ENCODE results near the gene CCL14. TPM values are rescaled to one million over a fixed set of nuclear protein-coding genes. Genes with fewer than 3 reads are reported as not detected.

The CCL14 gene
- total RNA-seq, 1 donor from 2014 or later: 8.8 TPM

- H3K9me3 ChIP-seq (replicated peaks): peaks cover 12% of the 10 kb centered on the region
- peaks cover 24% of the 10 kb centered on the region for H3K4me1 ChIP-seq
- no peak overlapping the region for H3K4me3 ChIP-seq
- TF ChIP-seq CTCF (IDR thresholded peaks at IDR 0.05; ENCODE audit: borderline replicate concordance): no peak
- H3K36me3 ChIP-seq: no peaks in the 10 kb centered on the region
- DNase-seq: no peak
- no peak overlapping the region for H3K27ac ChIP-seq (replicated peaks)
- H3K27me3 ChIP-seq (ENCODE audit: low read depth): peaks cover 21% of the 10 kb centered on the region
- intact Hi-C loops (cut with micrococcal nuclease): no loop called here
Observed at GRCh38 chr17:35988164-35988563, 1.6 kb upstream of the CCL14 start.

DNA sequence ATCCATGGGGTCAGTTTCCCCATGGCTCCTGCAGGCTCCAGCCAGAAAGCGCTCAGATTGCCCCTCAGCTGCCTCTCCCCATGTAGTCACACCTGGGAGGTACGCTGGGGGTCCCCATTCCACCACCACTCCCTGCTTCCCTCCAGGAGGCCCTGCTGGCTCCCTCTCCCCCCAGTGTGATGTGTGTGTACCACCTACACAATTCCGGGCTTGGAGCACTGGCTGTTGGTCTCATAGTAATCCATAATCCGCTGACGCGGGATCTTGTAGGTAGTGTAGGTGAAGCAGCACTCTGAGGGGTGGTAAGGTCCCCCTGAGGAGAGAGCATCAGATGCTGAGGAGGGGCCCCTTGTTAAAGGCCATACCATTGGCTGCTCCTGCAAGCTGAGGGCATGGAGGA, 2.4 kb downstream of the CCL14 start:
- TF ChIP-seq CTCF (IDR thresholded peaks at IDR 0.05; ENCODE audit: borderline replicate concordance): no peak
- H3K9me3 ChIP-seq (replicated peaks): peaks cover 7% of the 10 kb centered on the region
- peaks cover 6% of the 10 kb centered on the region for H3K27me3 ChIP-seq (ENCODE audit: low read depth)
- H3K4me1 ChIP-seq: peaks cover 24% of the 10 kb centered on the region
- no peak for DNase-seq
- no peak overlapping the region for H3K4me3 ChIP-seq
- H3K27ac ChIP-seq (replicated peaks): no peak overlapping the region
- no peaks in the 10 kb centered on the region for H3K36me3 ChIP-seq
- intact Hi-C loops (cut with micrococcal nuclease): no loop called here

GRCh38 chr17:35982409-35983191, 3.9 kb downstream of the CCL14 start:
- H3K27me3 ChIP-seq (ENCODE audit: low read depth): peaks cover 6% of the 10 kb centered on the region
- intact Hi-C loops (cut with micrococcal nuclease): no loop called here
- H3K27ac ChIP-seq (replicated peaks): no peak overlapping the region
- no peak for DNase-seq
- no peak overlapping the region for H3K4me3 ChIP-seq
- no peaks in the 10 kb centered on the region for H3K9me3 ChIP-seq (replicated peaks)
- no peaks in the 10 kb centered on the region for H3K36me3 ChIP-seq
- no peak for TF ChIP-seq CTCF (IDR thresholded peaks at IDR 0.05; ENCODE audit: borderline replicate concordance)
- H3K4me1 ChIP-seq: peaks cover 22% of the 10 kb centered on the region

GRCh38 chr17:35981908-35982330, 4.6 kb downstream of the CCL14 start:
- intact Hi-C loops (cut with micrococcal nuclease): no loop called here
- peaks cover 15% of the 10 kb centered on the region for H3K4me1 ChIP-seq
- no peaks in the 10 kb centered on the region for H3K9me3 ChIP-seq (replicated peaks)
- H3K4me3 ChIP-seq: no peak overlapping the region
- H3K27me3 ChIP-seq (ENCODE audit: low read depth): peaks cover 6% of the 10 kb centered on the region
- H3K27ac ChIP-seq (replicated peaks): no peak overlapping the region
- H3K36me3 ChIP-seq: no peaks in the 10 kb centered on the region
- no peak for TF ChIP-seq CTCF (IDR thresholded peaks at IDR 0.05; ENCODE audit: borderline replicate concordance)
- DNase-seq: no peak

DNA sequence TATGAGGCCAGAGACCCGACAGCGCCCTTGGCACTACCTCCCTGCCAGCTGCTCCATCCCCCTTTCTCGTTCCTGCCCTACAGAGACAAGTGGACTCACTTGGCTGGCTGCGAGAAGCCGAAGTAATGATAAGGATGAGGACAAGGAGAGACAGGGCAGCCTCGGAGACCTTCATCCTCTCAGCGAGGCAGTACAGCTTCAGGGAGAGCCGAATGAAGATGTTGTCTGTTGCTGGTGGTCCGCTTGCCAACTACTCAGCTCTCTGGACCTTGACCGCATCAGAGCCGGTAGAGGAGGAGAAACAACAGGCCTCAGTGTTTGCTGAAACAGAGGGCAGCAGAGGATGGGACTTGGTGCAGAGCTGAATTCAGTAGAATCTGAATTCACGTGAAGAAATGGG, 5.3 kb downstream of the CCL14 start, which contains the start of gene CCL16:
Gene CCL16, minus strand, starts transcription at position 252 of the 400 bp plus-strand sequence. Its CDS starts 77 bp downstream, at position 175.
- Histone ChIP-seq H3K4me3 (no peak within 1 kb of the TSS), H3K4me1 (peaks cover 8% of the 10 kb centered on the region), H3K36me3 (no peaks in the 10 kb centered on the region), H3K9me3 (replicated peaks) (no peaks in the 10 kb centered on the region), H3K27me3 (ENCODE audit: low read depth) (peaks cover 6% of the 10 kb centered on the region), H3K27ac (replicated peaks) (no peak within 1 kb of the TSS)
- TF ChIP-seq CTCF (IDR thresholded peaks at IDR 0.05; ENCODE audit: borderline replicate concordance): no peak
- no peak for DNase-seq
- intact Hi-C loops (cut with micrococcal nuclease): no loop called here
